WERI-Rb-1 (cell line): ENCODE results near the gene TNPO1.

ENCODE experiments used
- DNase-seq: peaks from one replicate; pipeline ENCODE4 v3.0.0-alpha.2; 2020
- H3K27ac ChIP-seq: fragments of 250-450 bp; sonication (Bioruptor Pico); 2 replicates; pipeline ENCODE4 v1.5.1; 2020; ENCODE audit warnings: mild to moderate bottlenecking, moderate library complexity
- H3K27me3 ChIP-seq: fragments of 250-450 bp; sonication (Bioruptor Pico); 2 replicates; pipeline ENCODE4 v1.5.1; 2021; ENCODE audit warnings: mild to moderate bottlenecking, low read depth, moderate library complexity; ENCODE audit not compliant: insufficient read depth, severe bottlenecking
- H3K36me3 ChIP-seq: fragments of 250-450 bp; sonication (Bioruptor Pico); 2 replicates; pipeline ENCODE4 v1.5.1; 2020; ENCODE audit warnings: mild to moderate bottlenecking, moderate library complexity
- H3K4me3 ChIP-seq: 2 replicates; pipeline ENCODE4 v1.5.1; 2011; ENCODE audit warnings: low read depth, mild to moderate bottlenecking, control low read depth, low read length
- H3K9me3 ChIP-seq: fragments of 250-450 bp; sonication (Bioruptor Pico); 2 replicates; pipeline ENCODE4 v1.5.1; 2021; ENCODE audit warnings: mild to moderate bottlenecking, moderate library complexity; ENCODE audit not compliant: severe bottlenecking
- CTCF ChIP-seq: IDR thresholded peaks from 2 replicates; pipeline ENCODE4 v1.5.1; 2011; ENCODE audit warnings: low read depth, mild to moderate bottlenecking, control low read depth, inconsistent platforms, low read length

TNPO1 gene

GRCh38 chr5:72834924-72835323 is 18.5 kb downstream of the TNPO1 start:
- no peak for TF ChIP-seq CTCF
- no peak overlapping the region for H3K4me3 ChIP-seq
- H3K27ac ChIP-seq, result no peak overlapping the region
- H3K36me3 ChIP-seq, result no peaks in the 10 kb centered on the region
- no peak for DNase-seq
- H3K9me3 ChIP-seq, result no peaks in the 10 kb centered on the region
- no peaks in the 10 kb centered on the region for H3K27me3 ChIP-seq

GRCh38 chr5:72835633-72836032 is 19.2 kb downstream of the TNPO1 start:
- Histone ChIP-seq H3K9me3 (no peaks in the 10 kb centered on the region), H3K4me3 (no peak overlapping the region), H3K36me3 (no peaks in the 10 kb centered on the region), H3K27ac (no peak overlapping the region), H3K27me3 (no peaks in the 10 kb centered on the region)
- no peak for DNase-seq
- TF ChIP-seq CTCF, result no peak

GRCh38 chr5:72836810-72837209 is 20.3 kb downstream of the TNPO1 start:
- no peak overlapping the region for H3K27ac ChIP-seq
- no peak for DNase-seq

GRCh38 chr5:72837524-72838096 is 21.1 kb downstream of the TNPO1 start:
- H3K27ac ChIP-seq, result no peak overlapping the region
- TF ChIP-seq CTCF, result no peak

More at GRCh38 chr5:72836810-72837209, 20.3 kb downstream of the TNPO1 start:
- no peak overlapping the region for H3K4me3 ChIP-seq
- no peaks in the 10 kb centered on the region for H3K9me3 ChIP-seq
- no peaks in the 10 kb centered on the region for H3K27me3 ChIP-seq
- no peaks in the 10 kb centered on the region for H3K36me3 ChIP-seq
- TF ChIP-seq CTCF, result no peak

GRCh38 chr5:72840041-72840440 is 23.6 kb downstream of the TNPO1 start:
- no peak for TF ChIP-seq CTCF
- Histone ChIP-seq H3K4me3 (no peak overlapping the region), H3K27ac (no peak overlapping the region), H3K9me3 (no peaks in the 10 kb centered on the region), H3K36me3 (no peaks in the 10 kb centered on the region), H3K27me3 (no peaks in the 10 kb centered on the region)
- DNase-seq, result no peak

More at GRCh38 chr5:72837524-72838096, 21.1 kb downstream of the TNPO1 start:
- Histone ChIP-seq H3K27me3 (no peaks in the 10 kb centered on the region), H3K4me3 (no peak overlapping the region), H3K9me3 (no peaks in the 10 kb centered on the region), H3K36me3 (no peaks in the 10 kb centered on the region)
- DNase-seq, result no peak

GRCh38 chr5:72841756-72842535 is 25.5 kb downstream of the TNPO1 start:
- Histone ChIP-seq H3K4me3 (no peak overlapping the region), H3K36me3 (no peaks in the 10 kb centered on the region), H3K27me3 (no peaks in the 10 kb centered on the region), H3K27ac (no peak overlapping the region), H3K9me3 (no peaks in the 10 kb centered on the region)
- no peak for TF ChIP-seq CTCF
- no peak for DNase-seq
